ENCODE results near the gene PCSK5. TPM values are rescaled to one million over a fixed set of nuclear protein-coding genes. Genes with fewer than 3 reads are reported as not detected.

Gene PCSK5
- polyA plus RNA-seq, 1 donor from 2014 or later: 1.7 TPM

DNA sequence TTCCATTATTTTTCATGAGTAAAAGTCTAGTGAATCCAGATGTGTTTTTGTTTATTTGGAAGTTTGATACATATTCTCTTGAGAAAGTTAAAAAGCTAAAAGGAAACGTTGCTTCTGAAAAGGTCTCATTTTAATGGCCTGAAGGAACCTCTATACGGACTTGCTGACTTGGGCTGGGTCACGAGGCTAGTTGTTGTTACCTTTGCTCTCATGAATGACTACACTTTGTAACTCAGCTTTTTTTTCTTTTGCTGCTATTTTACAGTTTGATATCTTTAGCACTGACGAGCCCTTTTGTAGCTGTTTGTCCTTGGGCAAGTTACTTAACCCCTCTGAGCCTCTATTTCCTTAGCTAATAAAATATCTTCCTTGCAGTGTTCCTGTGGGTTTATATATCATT is 211.5 kb downstream of the PCSK5 start:
- no peak overlapping the region for H3K9ac ChIP-seq (ENCODE audit: low read length)
- no peaks in the 10 kb centered on the region for H3K9me3 ChIP-seq (ENCODE audit: low read length)

GRCh38 chr9:76103531-76104315 is 213.2 kb downstream of the PCSK5 start:
- TF ChIP-seq RAD21 (conservative IDR thresholded peaks at IDR 0.05) (no peak), POLR2AphosphoS5 (IDR thresholded peaks at IDR 0.05) (no peak), EZH2 (IDR thresholded peaks at IDR 0.05; ENCODE audit: borderline replicate concordance, insufficient read depth, low read length, poor library complexity, severe bottlenecking) (no peak), REST (IDR thresholded peaks at IDR 0.05; ENCODE audit: borderline replicate concordance) (no peak), TAF1 (IDR thresholded peaks at IDR 0.05; ENCODE audit: low read depth) (no peak), EP300 (conservative IDR thresholded peaks at IDR 0.05; ENCODE audit: poor library complexity, severe bottlenecking) (no peak), MXI1 (conservative IDR thresholded peaks at IDR 0.05; ENCODE audit: poor library complexity, severe bottlenecking) (no peak), SMC3 (conservative IDR thresholded peaks at IDR 0.05; ENCODE audit: poor library complexity) (no peak)
- TF ChIP-seq, protein P1, sequence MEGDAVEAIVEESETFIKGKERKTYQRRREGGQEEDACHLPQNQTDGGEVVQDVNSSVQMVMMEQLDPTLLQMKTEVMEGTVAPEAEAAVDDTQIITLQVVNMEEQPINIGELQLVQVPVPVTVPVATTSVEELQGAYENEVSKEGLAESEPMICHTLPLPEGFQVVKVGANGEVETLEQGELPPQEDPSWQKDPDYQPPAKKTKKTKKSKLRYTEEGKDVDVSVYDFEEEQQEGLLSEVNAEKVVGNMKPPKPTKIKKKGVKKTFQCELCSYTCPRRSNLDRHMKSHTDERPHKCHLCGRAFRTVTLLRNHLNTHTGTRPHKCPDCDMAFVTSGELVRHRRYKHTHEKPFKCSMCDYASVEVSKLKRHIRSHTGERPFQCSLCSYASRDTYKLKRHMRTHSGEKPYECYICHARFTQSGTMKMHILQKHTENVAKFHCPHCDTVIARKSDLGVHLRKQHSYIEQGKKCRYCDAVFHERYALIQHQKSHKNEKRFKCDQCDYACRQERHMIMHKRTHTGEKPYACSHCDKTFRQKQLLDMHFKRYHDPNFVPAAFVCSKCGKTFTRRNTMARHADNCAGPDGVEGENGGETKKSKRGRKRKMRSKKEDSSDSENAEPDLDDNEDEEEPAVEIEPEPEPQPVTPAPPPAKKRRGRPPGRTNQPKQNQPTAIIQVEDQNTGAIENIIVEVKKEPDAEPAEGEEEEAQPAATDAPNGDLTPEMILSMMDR (IDR thresholded peaks at IDR 0.05; ENCODE audit: poor library complexity, severe bottlenecking): no peak
- Histone ChIP-seq H3K9me3 (ENCODE audit: low read length) (no peaks in the 10 kb centered on the region), H3K27me3 (ENCODE audit: insufficient read depth, low read depth, low read length) (no peaks in the 10 kb centered on the region), H3K4me3 (ENCODE audit: low read length) (no peak overlapping the region), H2AFZ (ENCODE audit: low read depth, low read length) (no peak overlapping the region), H3F3A (ENCODE audit: insufficient read depth, low read length, poor library complexity, severe bottlenecking) (no peaks in the 10 kb centered on the region), H3K79me2 (replicated peaks; ENCODE audit: insufficient read depth, low read length) (no peaks in the 10 kb centered on the region), H3K9me2 (ENCODE audit: insufficient read depth, low read length) (no peaks in the 10 kb centered on the region), H3K27ac (ENCODE audit: low read length) (no peak overlapping the region), H3K36me3 (ENCODE audit: insufficient read depth, low read length) (no peaks in the 10 kb centered on the region), H4K20me1 (ENCODE audit: insufficient read depth) (no peaks in the 10 kb centered on the region), H3K9ac (ENCODE audit: low read length) (no peak overlapping the region), H3K4me2 (ENCODE audit: low read length) (no peak overlapping the region)

More for the DNA sequence above, 211.5 kb downstream of the PCSK5 start:
- no peaks in the 10 kb centered on the region for H3K9me2 ChIP-seq (ENCODE audit: insufficient read depth, low read length)
- no peak overlapping the region for H2AFZ ChIP-seq (ENCODE audit: low read depth, low read length)
- H3K4me2 ChIP-seq (ENCODE audit: low read length): no peak overlapping the region
- TF ChIP-seq REST (IDR thresholded peaks at IDR 0.05; ENCODE audit: borderline replicate concordance): no peak
- H3K4me3 ChIP-seq (ENCODE audit: low read length): no peak overlapping the region
- H3K79me2 ChIP-seq (replicated peaks; ENCODE audit: insufficient read depth, low read length): no peaks in the 10 kb centered on the region
- H3K27me3 ChIP-seq (ENCODE audit: insufficient read depth, low read depth, low read length): no peaks in the 10 kb centered on the region
- no peak overlapping the region for H3K27ac ChIP-seq (ENCODE audit: low read length)
- no peaks in the 10 kb centered on the region for H3F3A ChIP-seq (ENCODE audit: insufficient read depth, low read length, poor library complexity, severe bottlenecking)
- H3K36me3 ChIP-seq (ENCODE audit: insufficient read depth, low read length): no peaks in the 10 kb centered on the region
- no peaks in the 10 kb centered on the region for H4K20me1 ChIP-seq (ENCODE audit: insufficient read depth)

All from neural cell (in vitro differentiated cells).